ENCODE measurements around the gene KRT17. TPM values are rescaled to one million over a fixed set of nuclear protein-coding genes. Genes with fewer than 3 reads are reported as not detected.
"Not testable (repeated sequence)": the region's sequence is repeated elsewhere in the genome, so short reads cannot be mapped to it uniquely, and the experiment has no call there.

Gene KRT17
- total RNA-seq, 2 experiments from 2014 or later = not detected

- H3K9me3 Mint-ChIP-seq = no peaks in the 10 kb centered on the region
- CTCF ChIA-PET = no interaction called here
- no peaks in the 10 kb centered on the region for H3K27me3 Mint-ChIP-seq (ENCODE audit: low read depth)
- no peaks in the 10 kb centered on the region for H3K36me3 Mint-ChIP-seq (ENCODE audit: low read depth)
- DNase-seq = no peak
- H3K4me1 Mint-ChIP-seq (ENCODE audit: low read depth) = no peaks in the 10 kb centered on the region
- H3K4me3 Mint-ChIP-seq = no peak overlapping the region
- intact Hi-C loops (cut with micrococcal nuclease) = no loop called here
- no peak overlapping the region for H3K27ac Mint-ChIP-seq
Measured at GRCh38 chr17:41629826-41630670, 5.7 kb upstream of the KRT17 start.

GRCh38 chr17:41629316-41629715 is 4.9 kb upstream of the KRT17 start:
- Mint-ChIP-seq H3K27ac (no peak overlapping the region), H3K4me3 (no peak overlapping the region), H3K4me1 (ENCODE audit: low read depth) (no peaks in the 10 kb centered on the region), H3K27me3 (ENCODE audit: low read depth) (no peaks in the 10 kb centered on the region), H3K36me3 (ENCODE audit: low read depth) (no peaks in the 10 kb centered on the region), H3K9me3 (no peaks in the 10 kb centered on the region)
- DNase-seq = no peak
- CTCF ChIA-PET = interaction anchor here (0.6 kb wide), 1 partner anchor 103 kb away, joined by 4 read pairs; no protein-coding TSS in a partner anchor
- intact Hi-C loops (cut with micrococcal nuclease) = no loop called here

- H3K36me3 Mint-ChIP-seq (ENCODE audit: low read depth); intact Hi-C loops (cut with micrococcal nuclease); H3K9me3 Mint-ChIP-seq; H3K4me3 Mint-ChIP-seq; DNase-seq; H3K27me3 Mint-ChIP-seq (ENCODE audit: low read depth); H3K27ac Mint-ChIP-seq; H3K4me1 Mint-ChIP-seq (ENCODE audit: low read depth): not testable (repeated sequence)
- CTCF ChIA-PET = interaction anchor here (0.6 kb wide), 1 partner anchor 103 kb away, joined by 4 read pairs; no protein-coding TSS in a partner anchor
Measured at GRCh38 chr17:41628621-41629255, 4.4 kb upstream of the KRT17 start.

- H3K27me3 Mint-ChIP-seq (ENCODE audit: low read depth); intact Hi-C loops (cut with micrococcal nuclease); H3K9me3 Mint-ChIP-seq; H3K36me3 Mint-ChIP-seq (ENCODE audit: low read depth); H3K4me1 Mint-ChIP-seq (ENCODE audit: low read depth); H3K27ac Mint-ChIP-seq; CTCF ChIA-PET; H3K4me3 Mint-ChIP-seq; DNase-seq: not testable (repeated sequence)
Measured at GRCh38 chr17:41628073-41628370, 3.6 kb upstream of the KRT17 start.

GRCh38 chr17:41627316-41628072 is 3.1 kb upstream of the KRT17 start:
- Mint-ChIP-seq H3K4me3 (no peak overlapping the region), H3K4me1 (ENCODE audit: low read depth) (no peaks in the 10 kb centered on the region), H3K27me3 (ENCODE audit: low read depth) (no peaks in the 10 kb centered on the region), H3K36me3 (ENCODE audit: low read depth) (no peaks in the 10 kb centered on the region), H3K9me3 (no peaks in the 10 kb centered on the region), H3K27ac (no peak overlapping the region)
- CTCF ChIA-PET = no interaction called here
- intact Hi-C loops (cut with micrococcal nuclease) = no loop called here
- DNase-seq = no peak

GRCh38 chr17:41626914-41627295 is 2.5 kb upstream of the KRT17 start:
- H3K4me1 Mint-ChIP-seq (ENCODE audit: low read depth); H3K36me3 Mint-ChIP-seq (ENCODE audit: low read depth); H3K9me3 Mint-ChIP-seq; intact Hi-C loops (cut with micrococcal nuclease); H3K4me3 Mint-ChIP-seq; H3K27ac Mint-ChIP-seq; CTCF ChIA-PET; DNase-seq; H3K27me3 Mint-ChIP-seq (ENCODE audit: low read depth): not testable (repeated sequence)

GRCh38 chr17:41626028-41626913 is 1.9 kb upstream of the KRT17 start:
- DNase-seq; CTCF ChIA-PET; H3K27me3 Mint-ChIP-seq (ENCODE audit: low read depth); H3K9me3 Mint-ChIP-seq; H3K4me3 Mint-ChIP-seq; intact Hi-C loops (cut with micrococcal nuclease); H3K4me1 Mint-ChIP-seq (ENCODE audit: low read depth); H3K36me3 Mint-ChIP-seq (ENCODE audit: low read depth): not testable (repeated sequence)
- H3K27ac Mint-ChIP-seq = peak overlapping the region; percentile 50

- H3K36me3 Mint-ChIP-seq (ENCODE audit: low read depth) = no peaks in the 10 kb centered on the region
Measured at GRCh38 chr17:41625602-41626001, 1.2 kb upstream of the KRT17 start.

GRCh38 chr17:41623184-41623861 is 1.1 kb downstream of the KRT17 start:
- H3K36me3 Mint-ChIP-seq (ENCODE audit: low read depth); H3K4me3 Mint-ChIP-seq; CTCF ChIA-PET; H3K9me3 Mint-ChIP-seq; DNase-seq; H3K27me3 Mint-ChIP-seq (ENCODE audit: low read depth); intact Hi-C loops (cut with micrococcal nuclease); H3K27ac Mint-ChIP-seq; H3K4me1 Mint-ChIP-seq (ENCODE audit: low read depth): not testable (repeated sequence)

More at GRCh38 chr17:41625602-41626001, 1.2 kb upstream of the KRT17 start:
- Mint-ChIP-seq H3K4me3 (no peak overlapping the region), H3K27me3 (ENCODE audit: low read depth) (no peaks in the 10 kb centered on the region), H3K27ac (peak overlapping the region; percentile 50), H3K4me1 (ENCODE audit: low read depth) (no peaks in the 10 kb centered on the region), H3K9me3 (no peaks in the 10 kb centered on the region)
- CTCF ChIA-PET = no interaction called here
- DNase-seq = no peak
- intact Hi-C loops (cut with micrococcal nuclease) = no loop called here

GRCh38 chr17:41622340-41623183 is 1.8 kb downstream of the KRT17 start:
- H3K36me3 Mint-ChIP-seq (ENCODE audit: low read depth); H3K27me3 Mint-ChIP-seq (ENCODE audit: low read depth); H3K9me3 Mint-ChIP-seq; intact Hi-C loops (cut with micrococcal nuclease); H3K4me1 Mint-ChIP-seq (ENCODE audit: low read depth); H3K27ac Mint-ChIP-seq; DNase-seq; H3K4me3 Mint-ChIP-seq: not testable (repeated sequence)
- CTCF ChIA-PET = interaction anchor here (1.2 kb wide), 1 partner anchor 73 kb away, joined by 4 read pairs; no protein-coding TSS in a partner anchor

GRCh38 chr17:41621916-41622315 is 2.5 kb downstream of the KRT17 start:
- H3K27ac Mint-ChIP-seq = no peak overlapping the region
- CTCF ChIA-PET = interaction anchor here (1.2 kb wide), 1 partner anchor 72 kb away, joined by 4 read pairs; no protein-coding TSS in a partner anchor
- H3K4me3 Mint-ChIP-seq = no peak overlapping the region
- no peaks in the 10 kb centered on the region for H3K27me3 Mint-ChIP-seq (ENCODE audit: low read depth)
- H3K36me3 Mint-ChIP-seq (ENCODE audit: low read depth) = no peaks in the 10 kb centered on the region
- no peaks in the 10 kb centered on the region for H3K4me1 Mint-ChIP-seq (ENCODE audit: low read depth)
- intact Hi-C loops (cut with micrococcal nuclease) = no loop called here
- no peak for DNase-seq
- no peaks in the 10 kb centered on the region for H3K9me3 Mint-ChIP-seq

Data from activated naive CD4-positive, alpha-beta T cell treated with anti-CD3 and anti-CD28 coated beads for 36 hours (primary cell).